ENCODE results near the gene BPIFB4. TPM values are rescaled to one million over a fixed set of nuclear protein-coding genes. Genes with fewer than 3 reads are reported as not detected.
"Not testable (repeated sequence)": the region's sequence is repeated elsewhere in the genome, so short reads cannot be mapped to it uniquely, and the experiment has no call there.

BPIFB4 gene
- total RNA-seq, 1 experiment from 2014 or later = not detected

- CTCF ChIA-PET = interaction anchor here (0.6 to 0.7 kb wide), 2 partner anchors 8 to 16 kb away, joined by 3 read pairs; no protein-coding TSS in a partner anchor
These were observed 24.1 kb downstream of the BPIFB4 start for GRCh38 chr20:33103556-33103955.

GRCh38 chr20:33104336-33104735 is 24.9 kb downstream of the BPIFB4 start:
- no peak overlapping the region for H3K27ac Mint-ChIP-seq (ENCODE audit: low read depth, unreplicated experiment)
- ChIA-PET POLR2A (no interaction called here), CTCF (no interaction called here)
- no peak overlapping the region for H3K4me3 Mint-ChIP-seq (ENCODE audit: unreplicated experiment)
- BruUV-seq (replicated peaks) = no TSS peak
- no peak for DNase-seq (ENCODE audit: unreplicated experiment)
- H3K9me3 Mint-ChIP-seq (ENCODE audit: unreplicated experiment) = no peaks in the 10 kb centered on the region
- peaks cover 50% of the 10 kb centered on the region for H3K27me3 Mint-ChIP-seq (ENCODE audit: insufficient read depth, unreplicated experiment)
- TF ChIP-seq CTCF (IDR thresholded peaks at IDR 0.05; ENCODE audit: unreplicated experiment) = no peak
- no peaks in the 10 kb centered on the region for H3K36me3 Mint-ChIP-seq (ENCODE audit: insufficient read depth, unreplicated experiment)
- intact Hi-C loops (cut with micrococcal nuclease) = no loop called here
- no peaks in the 10 kb centered on the region for H3K4me1 Mint-ChIP-seq (ENCODE audit: insufficient read depth, unreplicated experiment)

More at GRCh38 chr20:33103556-33103955, 24.1 kb downstream of the BPIFB4 start:
- Mint-ChIP-seq H3K9me3 (ENCODE audit: unreplicated experiment) (no peaks in the 10 kb centered on the region), H3K27me3 (ENCODE audit: insufficient read depth, unreplicated experiment) (peaks cover 50% of the 10 kb centered on the region), H3K27ac (ENCODE audit: low read depth, unreplicated experiment) (no peak overlapping the region), H3K36me3 (ENCODE audit: insufficient read depth, unreplicated experiment) (no peaks in the 10 kb centered on the region), H3K4me3 (ENCODE audit: unreplicated experiment) (no peak overlapping the region), H3K4me1 (ENCODE audit: insufficient read depth, unreplicated experiment) (no peaks in the 10 kb centered on the region)
- DNase-seq (ENCODE audit: unreplicated experiment) = no peak
- POLR2A ChIA-PET = no interaction called here
- no peak for TF ChIP-seq CTCF (IDR thresholded peaks at IDR 0.05; ENCODE audit: unreplicated experiment)
- intact Hi-C loops (cut with micrococcal nuclease) = no loop called here
- no TSS peak for BruUV-seq (replicated peaks)

GRCh38 chr20:33105316-33105924 is 26.0 kb downstream of the BPIFB4 start:
- Mint-ChIP-seq H3K36me3 (ENCODE audit: insufficient read depth, unreplicated experiment) (no peaks in the 10 kb centered on the region), H3K9me3 (ENCODE audit: unreplicated experiment) (no peaks in the 10 kb centered on the region), H3K27me3 (ENCODE audit: insufficient read depth, unreplicated experiment) (peaks cover 50% of the 10 kb centered on the region), H3K4me3 (ENCODE audit: unreplicated experiment) (no peak overlapping the region), H3K27ac (ENCODE audit: low read depth, unreplicated experiment) (no peak overlapping the region), H3K4me1 (ENCODE audit: insufficient read depth, unreplicated experiment) (no peaks in the 10 kb centered on the region)
- TF ChIP-seq CTCF (IDR thresholded peaks at IDR 0.05; ENCODE audit: unreplicated experiment) = no peak
- DNase-seq (ENCODE audit: unreplicated experiment) = no peak
- ChIA-PET CTCF (no interaction called here), POLR2A (no interaction called here)
- intact Hi-C loops (cut with micrococcal nuclease) = no loop called here
- no TSS peak for BruUV-seq (replicated peaks)

GRCh38 chr20:33106058-33106620 is 26.7 kb downstream of the BPIFB4 start:
- intact Hi-C loops (cut with micrococcal nuclease); H3K9me3 Mint-ChIP-seq (ENCODE audit: unreplicated experiment); BruUV-seq (replicated peaks); DNase-seq (ENCODE audit: unreplicated experiment); H3K4me3 Mint-ChIP-seq (ENCODE audit: unreplicated experiment); H3K4me1 Mint-ChIP-seq (ENCODE audit: insufficient read depth, unreplicated experiment); H3K27ac Mint-ChIP-seq (ENCODE audit: low read depth, unreplicated experiment); H3K36me3 Mint-ChIP-seq (ENCODE audit: insufficient read depth, unreplicated experiment); POLR2A ChIA-PET: not testable (repeated sequence)
- CTCF ChIA-PET = interaction anchor here (0.7 kb wide), 1 partner anchor 49 kb away, joined by 3 read pairs; no protein-coding TSS in a partner anchor
- H3K27me3 Mint-ChIP-seq (ENCODE audit: insufficient read depth, unreplicated experiment) = peaks cover 50% of the 10 kb centered on the region
